EH (cell line): ENCODE measurements around the gene CHKA.

Experiments
- DNase-seq: peaks from one replicate; pipeline ENCODE4 v3.0.0-alpha.2; 2015; ENCODE audit warnings: low read depth

Gene CHKA

GRCh38 chr11:68142441-68143309, 21.5 kb upstream of the CHKA start:
- DNase-seq: no peak

- DNase-seq: no peak
Observed at GRCh38 chr11:68142028-68142412, 20.8 kb upstream of the CHKA start.

GRCh38 chr11:68141246-68142027, 20.2 kb upstream of the CHKA start:
- no peak for DNase-seq

GRCh38 chr11:68140496-68141245, 19.5 kb upstream of the CHKA start:
- no peak for DNase-seq

GRCh38 chr11:68138237-68138636, 17.0 kb upstream of the CHKA start:
- peak; percentile 27 for DNase-seq

- DNase-seq: no peak
Observed at GRCh38 chr11:68137833-68138232, 16.6 kb upstream of the CHKA start.

- DNase-seq: no peak
Observed at GRCh38 chr11:68136866-68137265, 15.7 kb upstream of the CHKA start.

- DNase-seq: no peak
Observed at GRCh38 chr11:68135161-68135560, 14.0 kb upstream of the CHKA start.

GRCh38 chr11:68133761-68134160, 12.6 kb upstream of the CHKA start:
- no peak for DNase-seq

- no peak for DNase-seq
Observed at GRCh38 chr11:68130121-68130520, 8.9 kb upstream of the CHKA start.

- DNase-seq: peak; percentile 76
Observed at GRCh38 chr11:68128682-68129327, 7.6 kb upstream of the CHKA start.

- peak; percentile 71 for DNase-seq
Observed at GRCh38 chr11:68127714-68128681, 6.8 kb upstream of the CHKA start.

- DNase-seq: no peak
Observed at GRCh38 chr11:68125164-68125563, 4.0 kb upstream of the CHKA start.

GRCh38 chr11:68122936-68123539, 1.9 kb upstream of the CHKA start:
- DNase-seq: peak; percentile 36

GRCh38 chr11:68120273-68121066, 718 bp downstream of the CHKA start:
- DNase-seq: peak; percentile 47

- no peak for DNase-seq
Observed at GRCh38 chr11:68118706-68119448, 2.3 kb downstream of the CHKA start.

GRCh38 chr11:68117853-68118470, 3.2 kb downstream of the CHKA start:
- peak; percentile 32 for DNase-seq

GRCh38 chr11:68116974-68117373, 4.2 kb downstream of the CHKA start:
- peak; percentile 22 for DNase-seq
